DMS114 treated with DMSO at 0.1 percent for 48 hours (cell line): ENCODE data around the gene FAM83F.

Source experiments
- DNase-seq: peaks from one replicate; lab custom pipeline; 2025; ENCODE audit not compliant: unreplicated experiment; lab: John Stamatoyannopoulos, UW

FAM83F gene

DNA sequence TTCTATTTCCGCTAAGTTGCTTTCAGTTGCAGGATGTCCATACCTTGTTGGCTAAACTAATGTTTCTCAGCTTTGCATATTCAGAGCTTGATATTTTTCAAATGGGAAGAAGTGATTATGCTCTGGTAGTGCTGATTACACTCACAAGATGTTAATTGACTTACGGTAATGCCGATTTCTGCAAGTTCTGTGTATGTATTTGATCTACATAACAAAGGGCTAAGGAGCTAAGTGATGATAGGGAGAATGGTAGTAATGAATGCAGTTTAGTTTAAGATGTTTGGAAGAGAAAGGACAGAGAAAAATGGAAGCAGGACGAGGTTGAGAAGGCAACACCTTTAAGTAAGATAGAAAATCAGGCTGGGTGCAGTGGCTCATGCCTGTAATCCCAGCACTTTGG, 61.4 kb downstream of the FAM83F start:
- DNase-seq: no peak

DNA sequence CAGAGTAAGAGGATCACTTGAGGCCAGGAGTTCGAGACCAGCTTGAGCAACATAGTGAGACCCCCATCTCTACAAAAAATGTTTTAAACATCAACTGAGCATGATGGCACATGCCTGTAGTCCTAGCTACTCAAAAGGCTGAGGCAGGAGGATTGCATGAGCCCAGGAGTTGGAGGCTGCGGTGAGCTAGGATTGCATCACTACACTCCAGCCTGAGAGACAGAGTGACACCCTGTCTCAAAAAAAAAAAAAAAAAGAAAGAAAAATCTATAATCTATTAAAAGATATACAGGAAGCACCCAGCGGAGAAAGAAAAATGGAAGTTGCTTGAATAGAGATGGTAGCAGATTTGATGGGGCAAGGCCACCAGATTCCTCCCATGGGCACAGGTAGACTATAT, 61.8 kb downstream of the FAM83F start:
- DNase-seq: no peak

DNA sequence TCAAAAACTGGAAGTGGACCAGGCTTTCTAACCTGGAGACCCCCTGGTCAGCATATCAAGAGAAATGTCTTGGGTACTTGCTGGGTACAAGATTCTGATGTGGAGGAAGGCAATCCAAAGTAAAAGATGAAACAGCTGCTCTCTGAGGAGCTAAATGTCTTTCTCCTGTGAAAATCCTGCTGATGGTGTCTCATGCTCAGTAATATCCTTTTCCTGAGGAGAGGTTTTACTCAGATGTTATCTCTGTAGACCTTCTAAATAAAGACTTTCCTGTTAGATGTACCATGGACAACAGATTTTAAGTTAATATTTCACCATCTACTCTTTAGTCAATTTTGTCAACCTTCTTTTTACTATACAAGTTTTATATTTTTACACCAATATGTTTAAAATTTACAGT, 62.9 kb downstream of the FAM83F start:
- DNase-seq: no peak

DNA sequence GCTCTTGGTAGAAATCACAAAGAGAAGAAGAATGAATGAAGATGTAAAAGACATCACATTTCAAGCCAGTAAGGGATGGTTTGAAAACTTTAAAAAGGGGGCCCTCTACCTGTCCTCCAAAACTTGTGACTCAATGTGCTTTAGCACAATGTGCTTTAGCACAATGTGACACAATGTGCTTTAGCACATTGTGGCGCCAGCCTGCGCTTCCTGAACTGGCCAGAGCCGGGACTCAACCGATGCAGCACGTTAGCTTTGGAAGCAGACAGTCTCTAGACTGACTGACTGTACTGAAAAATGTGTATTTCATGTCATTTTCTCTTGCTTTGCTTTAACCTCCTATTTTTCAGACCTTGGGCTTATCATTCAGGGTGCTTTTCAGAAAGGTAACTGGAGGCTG, 63.5 kb downstream of the FAM83F start:
- no peak for DNase-seq

DNA sequence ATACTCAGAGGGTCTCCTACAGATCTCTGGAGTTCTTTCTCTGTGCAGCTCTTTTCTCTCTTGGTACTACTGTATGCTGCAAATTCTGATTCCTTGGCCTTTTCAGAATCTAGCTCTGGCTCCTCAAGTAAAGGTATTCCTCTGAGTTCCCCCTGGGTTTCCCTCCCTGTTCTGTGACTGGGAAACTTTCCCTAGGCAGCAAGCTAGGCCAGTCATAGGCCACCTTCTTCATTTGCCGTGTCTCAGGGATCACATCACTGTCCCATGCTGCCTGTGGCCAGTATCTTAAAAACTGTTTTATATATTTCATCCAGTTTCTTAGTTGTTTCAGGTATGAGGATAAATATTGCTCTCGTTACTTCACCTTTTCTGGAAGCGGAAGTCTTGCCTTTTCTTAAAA, 71.2 kb downstream of the FAM83F start:
- DNase-seq: no peak

DNA sequence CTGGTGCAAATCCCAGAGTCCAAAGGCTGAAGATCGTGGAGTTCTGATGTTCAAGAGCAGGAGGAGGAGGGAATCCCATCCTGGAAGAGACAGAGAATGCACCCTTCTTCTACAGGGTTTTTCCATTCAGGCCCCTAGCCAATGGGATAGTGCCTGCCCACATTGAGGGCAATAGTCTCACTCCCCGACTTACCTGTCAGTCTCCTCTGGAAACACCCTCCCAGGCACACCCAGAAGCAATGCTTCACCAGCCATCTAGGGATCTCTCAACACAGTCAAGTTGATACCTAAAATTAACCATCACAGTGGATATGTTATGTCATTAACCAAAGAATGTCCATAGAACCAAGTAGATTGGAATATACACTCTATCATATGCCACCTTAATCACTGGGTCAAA, 72.9 kb downstream of the FAM83F start:
- no peak for DNase-seq

DNA sequence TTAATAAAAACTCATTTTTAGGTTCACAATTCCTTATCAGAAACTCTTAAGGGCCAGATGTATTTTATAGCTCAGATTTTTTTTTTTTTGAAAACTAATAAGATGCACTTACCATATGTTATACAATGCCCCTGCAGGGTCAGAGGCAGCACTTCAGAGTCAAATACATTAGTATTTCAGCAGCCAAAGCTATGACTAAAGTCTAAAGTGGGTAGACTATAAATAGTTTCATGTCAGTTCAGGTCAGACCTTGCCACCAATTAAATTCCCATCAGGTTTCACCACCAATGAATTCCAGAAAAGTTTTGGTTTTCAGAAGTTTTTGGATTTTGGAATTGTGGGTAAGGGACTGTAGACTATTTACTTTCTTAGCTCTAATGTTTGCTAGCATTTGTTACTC, 75.9 kb downstream of the FAM83F start:
- DNase-seq: no peak

DNA sequence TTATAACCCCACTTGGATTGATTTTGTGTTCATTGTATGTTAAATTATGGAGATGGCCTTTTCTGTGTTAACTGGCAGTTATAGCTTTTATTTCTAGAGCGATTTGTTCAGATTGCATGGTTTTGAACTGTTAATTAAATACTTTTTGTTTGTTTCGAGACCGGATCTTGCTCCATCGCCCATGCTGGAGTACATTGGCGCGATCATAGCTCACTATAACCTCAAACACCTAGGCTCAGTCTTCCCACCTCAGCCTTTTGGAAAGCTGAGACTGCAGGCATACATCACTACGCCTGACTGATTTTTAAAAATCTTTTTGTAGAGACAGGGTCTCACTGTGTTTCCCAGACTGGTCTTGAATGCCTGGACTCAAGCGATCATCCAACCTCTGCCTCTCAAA, 77.0 kb downstream of the FAM83F start:
- DNase-seq: no peak

DNA sequence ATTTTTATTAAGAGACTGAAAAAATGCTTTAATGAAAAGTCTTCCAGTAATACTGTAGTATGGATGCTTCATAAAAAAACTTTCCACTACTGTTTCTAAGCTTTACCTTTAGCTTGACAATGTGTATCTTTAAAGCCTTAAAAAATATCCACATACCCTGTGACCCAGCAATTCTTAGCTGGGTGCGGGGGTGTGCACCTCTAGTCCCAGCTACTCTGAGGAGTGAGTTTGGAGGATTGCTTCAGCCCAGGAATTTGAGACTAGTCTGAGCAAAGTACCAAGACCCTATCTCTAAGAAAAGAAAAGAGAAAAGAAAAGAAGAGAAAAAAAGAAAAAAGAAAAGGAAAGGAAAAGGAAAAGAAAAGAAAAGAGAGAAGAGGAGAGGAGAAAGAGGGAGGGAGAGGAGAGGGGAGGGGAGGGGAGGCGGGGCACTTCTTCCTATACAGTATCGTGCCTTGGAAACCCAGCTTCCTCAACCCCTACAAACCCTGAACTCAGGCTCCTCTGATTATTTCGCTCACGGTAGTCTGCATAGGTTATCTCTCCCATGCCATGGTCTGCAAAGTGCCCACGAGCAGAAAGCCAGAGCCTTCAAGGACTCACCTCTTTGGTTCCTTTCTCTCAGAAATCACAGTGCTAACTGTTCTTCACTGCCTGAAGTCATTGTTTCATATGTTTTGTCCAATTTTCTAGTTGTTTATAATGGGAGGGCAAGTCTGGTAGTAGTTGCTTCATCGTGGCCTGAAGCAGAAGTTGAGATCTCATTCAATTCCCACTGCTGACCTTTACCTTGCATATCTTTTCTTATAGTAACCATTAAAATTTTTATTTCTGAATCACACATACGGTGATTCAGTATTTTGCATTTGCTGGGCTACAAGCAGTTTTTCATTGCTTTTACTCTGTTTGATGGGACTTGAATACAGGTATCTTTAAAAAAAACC, 82.2 kb downstream of the FAM83F start:
- no peak for DNase-seq

DNA sequence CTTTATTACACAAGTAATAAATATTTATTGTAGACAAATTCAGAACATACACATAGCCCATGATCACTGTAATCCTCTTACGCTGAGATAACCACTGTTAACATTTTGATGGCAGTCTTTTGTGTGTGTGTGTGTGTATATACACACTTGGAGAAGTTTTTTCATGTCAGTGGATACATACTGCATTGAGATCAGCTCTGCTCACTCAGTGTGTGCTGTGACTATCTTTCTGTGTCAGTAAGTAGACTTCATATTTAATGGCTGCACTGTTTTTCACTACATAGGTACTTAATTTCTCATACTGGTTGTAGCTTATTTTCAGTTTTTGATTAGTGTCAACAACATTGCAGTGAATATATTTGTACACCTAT, 82.9 kb downstream of the FAM83F start:
- no peak for DNase-seq

DNA sequence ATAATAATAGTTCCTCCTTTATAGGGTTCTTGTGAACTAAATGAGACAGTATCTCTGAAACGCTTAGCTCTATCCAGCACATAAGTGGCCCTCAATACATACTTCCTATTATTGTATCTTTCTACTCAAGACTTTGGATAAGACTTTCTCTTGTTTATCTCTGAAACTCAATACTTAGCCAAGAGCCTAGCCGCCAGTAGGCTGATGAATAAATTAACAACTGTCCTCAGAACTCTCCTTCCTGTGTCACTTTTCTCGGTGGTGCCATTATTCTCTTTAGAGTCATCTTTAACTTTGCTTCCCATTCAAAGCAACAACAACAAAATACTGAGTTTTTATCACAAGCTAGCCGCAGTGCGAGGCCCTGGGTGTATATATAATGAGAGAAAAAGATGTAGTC, 86.9 kb downstream of the FAM83F start:
- DNase-seq: no peak

DNA sequence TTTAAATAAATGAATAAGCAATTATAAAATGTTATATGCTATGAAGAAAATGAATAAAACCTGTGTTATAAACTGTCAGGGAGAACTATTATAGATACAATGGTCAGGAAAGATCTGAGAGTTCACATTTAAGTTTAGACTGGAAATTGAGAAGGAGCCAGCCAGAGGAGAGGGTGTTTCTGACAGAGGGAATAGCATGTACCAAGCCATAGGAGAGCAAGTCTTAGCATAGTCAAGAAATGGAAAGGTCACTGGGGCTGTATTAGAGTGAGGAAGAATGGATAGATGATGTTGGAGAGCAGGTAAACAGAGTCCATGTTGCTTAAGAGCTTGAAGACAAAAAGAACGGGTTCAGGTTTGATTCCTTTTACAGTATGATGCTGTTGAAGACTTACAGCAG, 87.4 kb downstream of the FAM83F start:
- no peak for DNase-seq

DNA sequence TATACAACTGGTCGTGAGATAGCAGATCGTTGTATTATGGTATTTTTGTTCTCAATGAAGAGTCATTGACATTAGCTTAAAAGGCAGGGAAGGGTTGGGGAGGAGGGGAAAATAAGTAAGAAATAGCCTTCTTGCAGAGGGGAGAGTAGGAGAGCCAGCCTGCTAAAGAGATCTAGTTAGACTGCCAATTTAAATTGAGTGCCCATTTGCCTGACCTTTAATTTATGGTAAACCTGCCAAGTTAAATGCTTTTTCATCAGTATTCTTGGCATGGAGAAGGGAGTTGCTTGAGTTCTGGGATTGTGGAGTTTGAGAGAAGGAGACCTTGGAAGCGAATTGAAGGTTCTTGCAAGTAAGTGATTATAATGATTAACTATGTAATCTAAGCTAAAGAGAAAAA, 89.0 kb downstream of the FAM83F start:
- no peak for DNase-seq

DNA sequence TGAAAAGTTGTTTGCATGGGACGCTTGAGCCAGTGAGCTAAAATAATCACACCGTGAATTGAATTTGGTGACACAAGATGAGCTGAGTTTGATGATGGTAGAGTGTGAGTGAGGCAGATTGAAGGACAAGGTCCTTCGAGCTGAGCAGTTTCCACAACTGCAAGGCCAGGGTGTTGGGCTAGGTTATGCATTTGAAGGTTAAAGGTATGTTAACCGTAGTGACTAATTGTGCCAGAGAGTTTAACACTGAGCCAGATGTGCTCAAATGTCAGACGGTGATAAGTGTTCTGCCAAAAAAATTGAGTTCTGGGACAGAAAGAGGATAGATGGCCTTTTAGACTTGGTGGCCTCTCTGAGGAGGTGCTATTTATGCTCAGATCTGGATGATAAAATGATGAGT, 89.5 kb downstream of the FAM83F start:
- DNase-seq: no peak

DNA sequence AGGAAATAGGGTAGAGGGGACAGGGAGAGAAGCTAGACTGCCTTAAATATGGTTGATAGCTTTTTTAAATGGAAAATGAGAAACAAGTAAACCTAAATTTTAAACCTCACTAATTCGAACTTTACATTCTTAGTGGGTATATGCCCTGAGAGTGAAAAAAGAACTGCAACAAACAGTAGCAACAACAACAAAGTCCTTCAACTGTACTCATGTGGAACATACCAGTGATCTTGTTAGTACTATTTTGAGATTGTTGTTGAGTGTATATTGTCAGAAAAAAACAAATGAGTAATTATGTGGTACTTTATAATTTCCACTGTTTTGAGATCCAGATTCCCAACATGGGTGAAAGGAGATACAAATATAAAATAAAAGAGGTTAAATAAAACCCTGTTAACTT, 94.1 kb downstream of the FAM83F start:
- no peak for DNase-seq
